B cell (primary cell): Measurements from ENCODE around the gene XPO5.

Source experiments
- EZH2 ChIP-seq: IDR thresholded peaks from 2 replicates; pipeline ENCODE4 v1.6.1; 2012; ENCODE audit warnings: borderline replicate concordance, low read depth, mild to moderate bottlenecking, moderate library complexity, low read length; ENCODE audit not compliant: insufficient read depth, poor library complexity, severe bottlenecking
- TF ChIP-seq, protein P1 (sequence below): fragments of 200-600 bp; IDR thresholded peaks from one replicate; pipeline ENCODE4 v1.8.0; 2022; ENCODE audit warnings: antibody characterized with exemption, mild to moderate bottlenecking

- TF ChIP-seq, protein P1, sequence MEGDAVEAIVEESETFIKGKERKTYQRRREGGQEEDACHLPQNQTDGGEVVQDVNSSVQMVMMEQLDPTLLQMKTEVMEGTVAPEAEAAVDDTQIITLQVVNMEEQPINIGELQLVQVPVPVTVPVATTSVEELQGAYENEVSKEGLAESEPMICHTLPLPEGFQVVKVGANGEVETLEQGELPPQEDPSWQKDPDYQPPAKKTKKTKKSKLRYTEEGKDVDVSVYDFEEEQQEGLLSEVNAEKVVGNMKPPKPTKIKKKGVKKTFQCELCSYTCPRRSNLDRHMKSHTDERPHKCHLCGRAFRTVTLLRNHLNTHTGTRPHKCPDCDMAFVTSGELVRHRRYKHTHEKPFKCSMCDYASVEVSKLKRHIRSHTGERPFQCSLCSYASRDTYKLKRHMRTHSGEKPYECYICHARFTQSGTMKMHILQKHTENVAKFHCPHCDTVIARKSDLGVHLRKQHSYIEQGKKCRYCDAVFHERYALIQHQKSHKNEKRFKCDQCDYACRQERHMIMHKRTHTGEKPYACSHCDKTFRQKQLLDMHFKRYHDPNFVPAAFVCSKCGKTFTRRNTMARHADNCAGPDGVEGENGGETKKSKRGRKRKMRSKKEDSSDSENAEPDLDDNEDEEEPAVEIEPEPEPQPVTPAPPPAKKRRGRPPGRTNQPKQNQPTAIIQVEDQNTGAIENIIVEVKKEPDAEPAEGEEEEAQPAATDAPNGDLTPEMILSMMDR, result no peak
- TF ChIP-seq EZH2, result no peak
These were observed 103.3 kb downstream of the XPO5 start for GRCh38 chr6:43472515-43472914.
